ENCODE data around the gene PILRB. TPM values are rescaled to one million over a fixed set of nuclear protein-coding genes. Genes with fewer than 3 reads are reported as not detected.
A peak's percentile ranks its signal among the peaks of the same experiment; 100 is the strongest.

Gene PILRB
- total and polyA plus RNA-seq, 2 of the 13 experiments (the other 11 are each of a cell fraction or from before 2014, with no cell fraction given) = 16.6 to 33.8 TPM

- TF ChIP-seq ZBTB46 (CRISPR knock-in tag; IDR thresholded peaks at IDR 0.05; ENCODE audit: borderline replicate concordance) (no peak), ZFY (CRISPR knock-in tag; IDR thresholded peaks at IDR 0.05) (no peak)
These were observed 2.4 kb downstream of the PILRB start (continued) for GRCh38 chr7:100360135-100360854.

- Histone ChIP-seq H3K9ac (ENCODE audit: insufficient read depth, low read depth, low read length) (no peak overlapping the region), H3K27me3 (ENCODE audit: control insufficient read depth in 1 of 2, insufficient read depth in 2 of 2, low read length in 2 of 2) (no peaks in the 10 kb centered on the region), H3K4me1 (ENCODE audit: insufficient read depth, low read length) (no peaks in the 10 kb centered on the region), H3K36me3 (replicated peaks in 1 of 2; ENCODE audit: control insufficient read depth in 1 of 2, insufficient read depth in 2 of 2, low read length in 2 of 2) (peaks cover 21 to 40% of the 10 kb centered on the region in 2 experiments), H4K20me1 (ENCODE audit: insufficient read depth, low read length) (no peaks in the 10 kb centered on the region), H3K4me2 (ENCODE audit: low read depth, low read length) (no peak overlapping the region), H2AFZ (ENCODE audit: low read length) (no peak overlapping the region), H3K4me3 (replicated peaks in 1 of 3; ENCODE audit: insufficient read depth in 1 of 3, low read depth in 2 of 3, low read length in 3 of 3) (no peak overlapping the region), H3K27ac (ENCODE audit: extremely low read length, insufficient read depth, low read length) (no peak overlapping the region), H3K79me2 (ENCODE audit: insufficient read depth, low read length) (no peaks in the 10 kb centered on the region), H3K9me3 (ENCODE audit: low read length) (no peaks in the 10 kb centered on the region)
- POLR2A ChIA-PET = no interaction called here
- no peak for FAIRE-seq
- in situ Hi-C loops (cut with HindIII; ENCODE audit: extremely low pct_ligation_motif_present, low pct_unique_long_range_greater_than_20kb) (no loop called here), intact Hi-C loops (cut with micrococcal nuclease; ENCODE audit: unreplicated experiment) (no loop called here)
- CTCF ChIA-PET (ENCODE audit: low intra/inter-chr PET ratio, low total read pairs) = no interaction called here
- DNase-seq (ENCODE audit: low spot score) = no peak
- BruUV-seq (replicated peaks) = TSS peak; percentile 22
- no peak for TF ChIP-seq ATF6 (CRISPR knock-in tag; conservative IDR thresholded peaks at IDR 0.05)
- TF ChIP-seq HOXA7 (CRISPR knock-in tag; IDR thresholded peaks at IDR 0.05) = no peak
- TF ChIP-seq ZFP1 (CRISPR knock-in tag; IDR thresholded peaks at IDR 0.05) = no peak
- TF ChIP-seq ZNF550 (CRISPR knock-in tag; IDR thresholded peaks at IDR 0.05; ENCODE audit: borderline replicate concordance) = no peak
- TF ChIP-seq ZNF232 (CRISPR knock-in tag; IDR thresholded peaks at IDR 0.05; ENCODE audit: borderline replicate concordance) = no peak
- no peak for TF ChIP-seq THAP8 (CRISPR knock-in tag; IDR thresholded peaks at IDR 0.05; ENCODE audit: borderline replicate concordance)
- TF ChIP-seq RBAK (CRISPR knock-in tag; IDR thresholded peaks at IDR 0.05) = no peak
- TF ChIP-seq MATR3 (CRISPR knock-in tag; IDR thresholded peaks at IDR 0.05) = no peak
- no peak for TF ChIP-seq KMT2B (CRISPR knock-in tag; IDR thresholded peaks at IDR 0.05)
- no peak for TF ChIP-seq JDP2 (CRISPR knock-in tag; IDR thresholded peaks at IDR 0.05; ENCODE audit: borderline replicate concordance)
- TF ChIP-seq ETV5 (CRISPR knock-in tag; IDR thresholded peaks at IDR 0.05; ENCODE audit: borderline replicate concordance) = no peak
- no peak for TF ChIP-seq ZNF577 (CRISPR knock-in tag; IDR thresholded peaks at IDR 0.05; ENCODE audit: borderline replicate concordance, low read depth)
- TF ChIP-seq ZNF326 (CRISPR knock-in tag; IDR thresholded peaks at IDR 0.05; ENCODE audit: borderline replicate concordance) = no peak
- TF ChIP-seq ZFP41 (CRISPR knock-in tag; IDR thresholded peaks at IDR 0.05; ENCODE audit: borderline replicate concordance) = no peak
- no peak for TF ChIP-seq CSRNP2 (CRISPR knock-in tag; conservative IDR thresholded peaks at IDR 0.05; ENCODE audit: low read depth)
- ATAC-seq = no peak
These were observed 5.2 kb downstream of the PILRB start for GRCh38 chr7:100363098-100363497.
